SK-N-SH (cell line): Measurements from ENCODE around the gene FOXM1.

Experiments used
- MEF2A ChIP-seq: IDR thresholded peaks from 2 replicates; pipeline ENCODE4 v1.4.0; 2012; ENCODE audit warnings: low read depth, borderline replicate concordance
- POLR2AphosphoS5 ChIP-seq: IDR thresholded peaks from 2 replicates; pipeline ENCODE4 v1.6.1; 2012; ENCODE audit warnings: low read depth, low read length
- TEAD4 ChIP-seq: IDR thresholded peaks from 2 replicates; pipeline ENCODE4 v1.4.0; 2012; ENCODE audit warnings: mild to moderate bottlenecking, borderline replicate concordance; ENCODE audit not compliant: insufficient read depth
- TF ChIP-seq, protein P1 (sequence below): fragments of 200-600 bp; sonication (generic); IDR thresholded peaks from 2 replicates; pipeline ENCODE4 v1.6.1; 2017; ENCODE audit warnings: antibody characterized with exemption, mild to moderate bottlenecking, moderate library complexity
- TF ChIP-seq, protein P2 (sequence below): fragments of 150-350 bp; IDR thresholded peaks from 2 replicates; pipeline ENCODE4 v1.6.1; 2017; ENCODE audit warnings: antibody characterized with exemption, low read length, low read depth, borderline replicate concordance

DNA sequence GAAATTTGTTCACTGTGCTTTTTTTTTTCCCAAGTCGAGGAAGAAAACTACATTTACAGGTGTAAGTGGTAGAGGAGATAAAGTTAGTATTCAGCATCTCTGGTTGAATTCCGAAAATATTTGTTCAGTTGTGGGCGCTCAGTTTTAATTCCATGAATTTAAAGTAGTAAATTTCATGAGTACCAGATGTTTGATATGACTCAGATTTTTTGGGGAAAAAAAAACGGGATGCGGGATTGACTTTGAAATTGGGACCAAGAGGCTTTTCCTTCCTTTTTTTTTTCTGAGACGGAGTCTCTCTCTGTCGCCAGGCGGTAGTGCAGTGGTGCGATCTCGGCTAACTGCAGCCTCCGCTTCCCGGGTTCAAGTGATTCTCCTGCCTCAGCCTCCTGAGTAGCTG is 15.3 kb upstream of the FOXM1 start:
- TF ChIP-seq TEAD4 (no peak), POLR2AphosphoS5 (no peak), MEF2A (no peak)
- TF ChIP-seq, protein P1, sequence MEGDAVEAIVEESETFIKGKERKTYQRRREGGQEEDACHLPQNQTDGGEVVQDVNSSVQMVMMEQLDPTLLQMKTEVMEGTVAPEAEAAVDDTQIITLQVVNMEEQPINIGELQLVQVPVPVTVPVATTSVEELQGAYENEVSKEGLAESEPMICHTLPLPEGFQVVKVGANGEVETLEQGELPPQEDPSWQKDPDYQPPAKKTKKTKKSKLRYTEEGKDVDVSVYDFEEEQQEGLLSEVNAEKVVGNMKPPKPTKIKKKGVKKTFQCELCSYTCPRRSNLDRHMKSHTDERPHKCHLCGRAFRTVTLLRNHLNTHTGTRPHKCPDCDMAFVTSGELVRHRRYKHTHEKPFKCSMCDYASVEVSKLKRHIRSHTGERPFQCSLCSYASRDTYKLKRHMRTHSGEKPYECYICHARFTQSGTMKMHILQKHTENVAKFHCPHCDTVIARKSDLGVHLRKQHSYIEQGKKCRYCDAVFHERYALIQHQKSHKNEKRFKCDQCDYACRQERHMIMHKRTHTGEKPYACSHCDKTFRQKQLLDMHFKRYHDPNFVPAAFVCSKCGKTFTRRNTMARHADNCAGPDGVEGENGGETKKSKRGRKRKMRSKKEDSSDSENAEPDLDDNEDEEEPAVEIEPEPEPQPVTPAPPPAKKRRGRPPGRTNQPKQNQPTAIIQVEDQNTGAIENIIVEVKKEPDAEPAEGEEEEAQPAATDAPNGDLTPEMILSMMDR: no peak
- TF ChIP-seq, protein P2, sequence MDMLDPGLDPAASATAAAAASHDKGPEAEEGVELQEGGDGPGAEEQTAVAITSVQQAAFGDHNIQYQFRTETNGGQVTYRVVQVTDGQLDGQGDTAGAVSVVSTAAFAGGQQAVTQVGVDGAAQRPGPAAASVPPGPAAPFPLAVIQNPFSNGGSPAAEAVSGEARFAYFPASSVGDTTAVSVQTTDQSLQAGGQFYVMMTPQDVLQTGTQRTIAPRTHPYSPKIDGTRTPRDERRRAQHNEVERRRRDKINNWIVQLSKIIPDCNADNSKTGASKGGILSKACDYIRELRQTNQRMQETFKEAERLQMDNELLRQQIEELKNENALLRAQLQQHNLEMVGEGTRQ: no peak
